ENCODE measurements around the gene KDM6A. TPM values are rescaled to one million over a fixed set of nuclear protein-coding genes. Genes with fewer than 3 reads are reported as not detected.

KDM6A gene
- total and polyA plus RNA-seq, 2 of the 13 experiments (the other 11 are each of a cell fraction or from before 2014, with no cell fraction given): 16.7 to 18.2 TPM

- no peak overlapping the region for H3K4me3 ChIP-seq (replicated peaks in 1 of 3; ENCODE audit: insufficient read depth in 1 of 3, low read depth in 2 of 3, low read length in 3 of 3)
- H3K79me2 ChIP-seq (ENCODE audit: insufficient read depth, low read length): no peaks in the 10 kb centered on the region
- intact Hi-C loops (cut with micrococcal nuclease; ENCODE audit: unreplicated experiment): no loop called here
- H3K36me3 ChIP-seq (replicated peaks in 1 of 2; ENCODE audit: control insufficient read depth in 1 of 2, insufficient read depth in 2 of 2, low read length in 2 of 2): no peaks in the 10 kb centered on the region
- no peak for ATAC-seq
- no peak overlapping the region for H3K4me2 ChIP-seq (ENCODE audit: low read depth, low read length)
- TF ChIP-seq ZNF800 (CRISPR knock-in tag; IDR thresholded peaks at IDR 0.05): no peak
- TF ChIP-seq TOE1 (CRISPR knock-in tag; IDR thresholded peaks at IDR 0.05): no peak
- TF ChIP-seq RNF2 (conservative IDR thresholded peaks at IDR 0.05; ENCODE audit: low read depth): no peak
- no peak for TF ChIP-seq MED13 (CRISPR knock-in tag; IDR thresholded peaks at IDR 0.05)
- TF ChIP-seq CBX1 (IDR thresholded peaks at IDR 0.05; ENCODE audit: low read depth): no peak
- TF ChIP-seq ZNF691 (CRISPR knock-in tag; IDR thresholded peaks at IDR 0.05; ENCODE audit: borderline replicate concordance, low read depth): no peak
- no peak overlapping the region for H3K9ac ChIP-seq (ENCODE audit: insufficient read depth, low read depth, low read length)
- H3K27me3 ChIP-seq (ENCODE audit: control insufficient read depth in 1 of 2, insufficient read depth in 2 of 2, low read length in 2 of 2): no peaks in the 10 kb centered on the region
- CTCF ChIA-PET (ENCODE audit: low intra/inter-chr PET ratio, low total read pairs): no interaction called here
- no peaks in the 10 kb centered on the region for H4K20me1 ChIP-seq (ENCODE audit: insufficient read depth, low read length)
- POLR2A ChIA-PET: no interaction called here
- no peak for FAIRE-seq
- H3K27ac ChIP-seq (ENCODE audit: extremely low read length, insufficient read depth, low read length): no peak overlapping the region
- in situ Hi-C loops (cut with HindIII; ENCODE audit: extremely low pct_ligation_motif_present, low pct_unique_long_range_greater_than_20kb): no loop called here
- no TSS peak for BruUV-seq (replicated peaks)
- H2AFZ ChIP-seq (ENCODE audit: low read length): no peak overlapping the region
- H3K4me1 ChIP-seq (ENCODE audit: insufficient read depth, low read length): peaks cover 45% of the 10 kb centered on the region
- no peak for DNase-seq (ENCODE audit: low spot score)
- no peaks in the 10 kb centered on the region for H3K9me3 ChIP-seq (ENCODE audit: low read length)
Observed at GRCh38 chrX:45142185-45142584, 269.2 kb downstream of the KDM6A start.

- no peaks in the 10 kb centered on the region for H3K36me3 ChIP-seq (replicated peaks in 1 of 2; ENCODE audit: control insufficient read depth in 1 of 2, insufficient read depth in 2 of 2, low read length in 2 of 2)
- no peaks in the 10 kb centered on the region for H3K27me3 ChIP-seq (ENCODE audit: control insufficient read depth in 1 of 2, insufficient read depth in 2 of 2, low read length in 2 of 2)
- ATAC-seq: peak; percentile 61
- peaks cover 45% of the 10 kb centered on the region for H3K4me1 ChIP-seq (ENCODE audit: insufficient read depth, low read length)
- no peaks in the 10 kb centered on the region for H3K9me3 ChIP-seq (ENCODE audit: low read length)
- H2AFZ ChIP-seq (ENCODE audit: low read length): no peak overlapping the region
- FAIRE-seq: no peak
- ChIA-PET POLR2A (no interaction called here), CTCF (ENCODE audit: low intra/inter-chr PET ratio, low total read pairs) (no interaction called here)
- intact Hi-C loops (cut with micrococcal nuclease; ENCODE audit: unreplicated experiment): no loop called here
- no peaks in the 10 kb centered on the region for H3K79me2 ChIP-seq (ENCODE audit: insufficient read depth, low read length)
- WGBS (ENCODE audit: low lambda C conversion rate): 0% methylated on average over 1 of the region's 3 CpGs
- H3K27ac ChIP-seq (ENCODE audit: extremely low read length, insufficient read depth, low read length): no peak overlapping the region
- H4K20me1 ChIP-seq (ENCODE audit: insufficient read depth, low read length): no peaks in the 10 kb centered on the region
- DNase-seq (ENCODE audit: low spot score): peak; percentile 71
- BruUV-seq (replicated peaks): no TSS peak
- no peak overlapping the region for H3K9ac ChIP-seq (ENCODE audit: insufficient read depth, low read depth, low read length)
- in situ Hi-C loops (cut with HindIII; ENCODE audit: extremely low pct_ligation_motif_present, low pct_unique_long_range_greater_than_20kb): no loop called here
- peak overlapping the region; percentile 27; the same call in 1 of the 2 replicates for H3K4me2 ChIP-seq (ENCODE audit: low read depth, low read length)
- H3K4me3 ChIP-seq (replicated peaks in 1 of 3; ENCODE audit: insufficient read depth in 1 of 3, low read depth in 2 of 3, low read length in 3 of 3): no peak overlapping the region
- TF ChIP-seq ZBTB7B (CRISPR knock-in tag; IDR thresholded peaks at IDR 0.05) (no peak), SAP130 (CRISPR knock-in tag; IDR thresholded peaks at IDR 0.05; ENCODE audit: low read depth) (peak; percentile 21; the same call in 1 of the 2 replicates), MLX (CRISPR knock-in tag; IDR thresholded peaks at IDR 0.05) (no peak), SNAPC5 (CRISPR knock-in tag; IDR thresholded peaks at IDR 0.05; ENCODE audit: borderline replicate concordance) (no peak), ZNF367 (CRISPR knock-in tag; IDR thresholded peaks at IDR 0.05; ENCODE audit: borderline replicate concordance) (no peak), ZBTB14 (CRISPR knock-in tag; IDR thresholded peaks at IDR 0.05) (no peak), TRIM24 (CRISPR knock-in tag; IDR thresholded peaks at IDR 0.05) (no peak), ZNF781 (CRISPR knock-in tag; IDR thresholded peaks at IDR 0.05; ENCODE audit: borderline replicate concordance, not compliant biosample characterization) (no peak), ZC3H13 (CRISPR knock-in tag; IDR thresholded peaks at IDR 0.05) (no peak)
Observed at GRCh38 chrX:45143455-45143854, 270.5 kb downstream of the KDM6A start.
